GM12878 (cell line): ENCODE results near the gene PHLDB1. TPM values are rescaled to one million over a fixed set of nuclear protein-coding genes. Genes with fewer than 3 reads are reported as not detected.

Source experiments
- ATAC-seq: fragments of 200-7000 bp; cut with Tn5 transposase; 3 replicates; pipeline ENCODE4 v1.9.1; 2020; ENCODE audit warnings: mild to moderate bottlenecking, moderate library complexity
- BruUV-seq: library from RNA; stranded (reverse); fragments of 400-500 nt; replicated peaks from 2 replicates; lab custom pipeline; 2021; lab: Mats Ljungman, UMichigan
- CTCF ChIA-PET: fragments of 300-600 bp; sonication (Branson Sonifier 250); formaldehyde crosslinking; extraction: SDS; loops from one replicate; lab custom pipeline; 2021; ENCODE audit warnings: inconsistent platforms; lab: Yijun Ruan, JAX
- POLR2A ChIA-PET: fragments of 350-600 bp; formaldehyde crosslinking; extraction: SDS; loops from one replicate; lab custom pipeline; 2021; ENCODE audit warnings: inconsistent platforms; lab: Charles Lee
- RAD21 ChIA-PET: fragments of 300-600 bp; sonication (Branson Sonifier 250); formaldehyde crosslinking; loops from one replicate; lab custom pipeline; 2023; ENCODE audit warnings: antibody characterized with exemption; ENCODE audit not compliant: unreplicated experiment; lab: Charles Lee
- SMC1A ChIA-PET: fragments of 300-600 bp; sonication (Branson Sonifier 250); formaldehyde crosslinking; loops from one replicate; lab custom pipeline; 2023; ENCODE audit not compliant: unreplicated experiment, uncharacterized antibody; lab: Charles Lee
- DNase-seq: peaks from one replicate; pipeline ENCODE4 v3.0.0-alpha.2; 2011; ENCODE audit warnings: low read depth, low spot score
- FAIRE-seq: peaks from 3 replicates; lab custom pipeline; 2011; peaks lifted over from hg19 to GRCh38; lab: Jason Lieb, UNC
- H2AFZ ChIP-seq: 2 replicates; pipeline ENCODE4 v1.6.0; 2011; ENCODE audit warnings: low read depth, low read length, control low read depth; ENCODE audit not compliant: control insufficient read depth
- H3K27ac ChIP-seq: 2 replicates; pipeline ENCODE4 v1.5.1; 2011; ENCODE audit warnings: control low read depth; ENCODE audit not compliant: control insufficient read depth, insufficient read depth
- H3K27me3 ChIP-seq, 2 experiments: replicated peaks in 1 of 2; 2 replicates each; pipeline versions ENCODE4 v1.6.0 to v1.6.1; 2011; ENCODE audit warnings: low read length in 1 of 2; ENCODE audit not compliant: control insufficient read depth in 2 of 2, insufficient read depth in 2 of 2
- H3K36me3 ChIP-seq, 2 experiments: 2 replicates each; pipeline ENCODE4 v1.5.1; 2011; ENCODE audit warnings: low read length in 1 of 2; ENCODE audit not compliant: control insufficient read depth in 2 of 2, insufficient read depth in 2 of 2
- H3K4me1 ChIP-seq: 2 replicates; pipeline ENCODE4 v1.6.1; 2011; ENCODE audit warnings: mild to moderate bottlenecking, low read length, moderate library complexity, mixed read lengths; ENCODE audit not compliant: control insufficient read depth, insufficient read depth
- H3K4me2 ChIP-seq: 2 replicates; pipeline ENCODE4 v1.6.0; 2011; ENCODE audit warnings: control low read depth; ENCODE audit not compliant: control insufficient read depth, insufficient read depth
- H3K4me3 ChIP-seq: fragments of 200-600 bp; sonication (generic); 2 replicates; pipeline ENCODE4 v1.5.1; 2016
- H3K79me2 ChIP-seq: 2 replicates; pipeline ENCODE4 v1.6.0; 2011; ENCODE audit warnings: low read length; ENCODE audit not compliant: control insufficient read depth, insufficient read depth
- H3K9ac ChIP-seq: 2 replicates; pipeline ENCODE4 v1.8.0; 2011; ENCODE audit warnings: low read length, control low read depth, mixed read lengths; ENCODE audit not compliant: control insufficient read depth, insufficient read depth
- H3K9me3 ChIP-seq: replicated peaks from 3 replicates; pipeline ENCODE4 v1.5.1; 2011; ENCODE audit warnings: mild to moderate bottlenecking, low read length; ENCODE audit not compliant: control insufficient read depth, insufficient read depth
- H4K20me1 ChIP-seq: 2 replicates; pipeline ENCODE4 v1.6.0; 2011; ENCODE audit not compliant: control insufficient read depth, insufficient read depth
- BCL11A ChIP-seq: IDR thresholded peaks from 2 replicates; pipeline ENCODE4 v1.6.1; 2011; ENCODE audit warnings: low read depth, low read length
- ETV6 ChIP-seq, 2 experiments: fragments of 450-650 bp in 1 of 2; IDR thresholded peaks in 1 of 2; conservative IDR thresholded peaks in 1 of 2; 2 replicates each; pipeline ENCODE4 v1.6.1; 2014; ENCODE audit warnings: antibody characterized with exemption in 1 of 2, borderline replicate concordance in 1 of 2, low read depth in 1 of 2, mild to moderate bottlenecking in 1 of 2, moderate library complexity in 1 of 2
- GATAD2B ChIP-seq: fragments of 450-650 bp; conservative IDR thresholded peaks from 2 replicates; pipeline ENCODE4 v1.6.1; 2017; ENCODE audit warnings: low read depth, mild to moderate bottlenecking, moderate library complexity
- NFXL1 ChIP-seq: fragments of 450-650 bp; IDR thresholded peaks from 2 replicates; pipeline ENCODE4 v1.6.1; 2017; ENCODE audit warnings: antibody characterized with exemption, mild to moderate bottlenecking, borderline replicate concordance
- NFYB ChIP-seq: IDR thresholded peaks from 2 replicates; pipeline ENCODE4 v1.6.1; 2011; ENCODE audit warnings: low read depth, mild to moderate bottlenecking, low read length, improper control_type of control experiment, moderate library complexity; ENCODE audit not compliant: insufficient read depth
- RAD51 ChIP-seq: fragments of 450-650 bp; IDR thresholded peaks from 2 replicates; pipeline ENCODE4 v1.6.1; 2016; ENCODE audit warnings: moderate library complexity, mild to moderate bottlenecking, inconsistent platforms
- WGBS: methylation state at CpG from one replicate; pipeline ENCODE4 v1.1.6; 2016; ENCODE audit warnings: low lambda C conversion rate; ENCODE audit not compliant: insufficient replicate concordance, insufficient coverage; ENCODE audit errors: missing lambda C conversion rate; 5-methylcytosine and 5-hydroxymethylcytosine counted together
- in situ Hi-C: fragments of 300-500 bp; cut with MboI; formaldehyde crosslinking; loops from 9 replicates; pipeline ENCODE4 v1.14.3; 2018; ENCODE audit warnings: mixed read lengths
- intact Hi-C: fragments of 100-400 bp; cut with micrococcal nuclease; formaldehyde crosslinking; loops from one replicate; pipeline ENCODE4 v1.14.2; 2022; ENCODE audit not compliant: unreplicated experiment
- polyA plus RNA-seq, 11 experiments: library from polyadenylated mRNA; depleted of rRNA in 4 of 11; unstranded in 6 of 11; stranded (reverse) in 5 of 11; fragments of >200 nt; fragmentation: Nextera tagmentation in 4 of 11; fragmentation: Illumina TruSeq in 1 of 11; extraction: Ambion mirVana in 4 of 11; extraction: Trizol in 1 of 11; gene quantifications; 1 replicate in 1 of 11; 2 replicates in 10 of 11; pipeline versions ENCODE4 v1.2.1 to v1.2.3, GENCODE V29; 2011 to 2016; ENCODE audit warnings: inconsistent platforms in 2 of 11, missing spikeins in 2 of 11, low read depth in 1 of 11
- total RNA-seq, 4 experiments: library from RNA; depleted of rRNA in 3 of 4; stranded (reverse); fragments of >200 nt in 3 of 4; fragmentation: Illumina TruSeq in 1 of 4; extraction: Trizol in 1 of 4; gene quantifications; 2 replicates each; pipeline versions ENCODE4 v1.2.1 to v1.2.3, GENCODE V29; 2013 to 2021
- TF ChIP-seq, protein P1 (sequence below): fragments of 450-650 bp; IDR thresholded peaks from 2 replicates; pipeline ENCODE4 v1.6.1; 2017; ENCODE audit warnings: mild to moderate bottlenecking
- TF ChIP-seq, protein P2 (sequence below): fragments of 450-650 bp; IDR thresholded peaks from 2 replicates; pipeline ENCODE4 v1.6.1; 2017; ENCODE audit warnings: mild to moderate bottlenecking, low read depth, inconsistent platforms; ENCODE audit not compliant: poor library complexity, severe bottlenecking
- TF ChIP-seq, protein P3 (sequence below): IDR thresholded peaks from 2 replicates; pipeline ENCODE4 v1.6.1; 2012; ENCODE audit warnings: improper control_type of control experiment, low read depth, low read length; ENCODE audit not compliant: insufficient replicate concordance
- TF ChIP-seq, protein P4 (sequence below): fragments of 450-650 bp; IDR thresholded peaks from 2 replicates; pipeline ENCODE4 v1.6.1; 2016; ENCODE audit warnings: mild to moderate bottlenecking, moderate library complexity, borderline replicate concordance

The PHLDB1 gene
- total and polyA plus RNA-seq, 10 of the 15 experiments (the other 5 are each of a cell fraction or from before 2014, with no cell fraction given) = 0.03 to 0.26 (median 0.18) TPM; not detected in 4

DNA sequence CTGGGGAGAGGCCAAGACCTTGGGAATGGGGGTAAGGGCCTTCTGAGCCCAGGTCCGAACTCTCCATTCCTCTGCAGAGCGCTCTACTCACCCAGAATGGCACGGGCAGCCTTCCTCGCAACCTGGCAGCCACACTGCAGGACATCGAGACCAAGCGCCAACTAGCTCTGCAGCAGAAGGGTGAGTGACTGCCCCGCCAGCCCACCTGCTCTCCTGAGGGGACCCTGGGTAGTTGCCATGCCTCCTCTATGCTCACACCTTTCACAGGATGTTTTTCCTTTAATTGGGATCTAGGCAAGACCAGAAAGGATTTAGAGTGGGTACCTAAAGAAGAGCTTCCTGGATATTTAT lies 36.6 kb downstream of the PHLDB1 start:
- Histone ChIP-seq H3K27me3 (peaks cover 0 to 1% of the 10 kb centered on the region in 2 experiments; a peak in 3 of 4 replicates), H2AFZ (no peak overlapping the region), H3K4me3 (no peak overlapping the region), H3K9me3 (no peaks in the 10 kb centered on the region), H3K79me2 (no peaks in the 10 kb centered on the region), H3K4me1 (no peaks in the 10 kb centered on the region), H3K4me2 (no peak overlapping the region), H3K36me3 (no peaks in the 10 kb centered on the region), H3K27ac (no peak overlapping the region), H4K20me1 (no peaks in the 10 kb centered on the region), H3K9ac (no peak overlapping the region)
- ChIA-PET RAD21 (no interaction called here), CTCF (no interaction called here), POLR2A (no interaction called here), SMC1A (no interaction called here)
- FAIRE-seq = no peak
- intact Hi-C loops = no loop called here
- 58% methylated on average over 7 of the region's 7 CpGs for WGBS
- ATAC-seq = no peak
- BruUV-seq = no TSS peak
- in situ Hi-C loops = no loop called here
- no peak for DNase-seq
- TF ChIP-seq BCL11A (no peak), NFXL1 (no peak), GATAD2B (no peak), RAD51 (no peak), NFYB (no peak), ETV6 (conservative IDR thresholded peaks at IDR 0.05 in 1 of 2, IDR thresholded peaks at IDR 0.05 in 1 of 2; ENCODE audit: borderline replicate concordance in 1 of 2, low read depth in 1 of 2) (no peak)
- TF ChIP-seq, protein P1, sequence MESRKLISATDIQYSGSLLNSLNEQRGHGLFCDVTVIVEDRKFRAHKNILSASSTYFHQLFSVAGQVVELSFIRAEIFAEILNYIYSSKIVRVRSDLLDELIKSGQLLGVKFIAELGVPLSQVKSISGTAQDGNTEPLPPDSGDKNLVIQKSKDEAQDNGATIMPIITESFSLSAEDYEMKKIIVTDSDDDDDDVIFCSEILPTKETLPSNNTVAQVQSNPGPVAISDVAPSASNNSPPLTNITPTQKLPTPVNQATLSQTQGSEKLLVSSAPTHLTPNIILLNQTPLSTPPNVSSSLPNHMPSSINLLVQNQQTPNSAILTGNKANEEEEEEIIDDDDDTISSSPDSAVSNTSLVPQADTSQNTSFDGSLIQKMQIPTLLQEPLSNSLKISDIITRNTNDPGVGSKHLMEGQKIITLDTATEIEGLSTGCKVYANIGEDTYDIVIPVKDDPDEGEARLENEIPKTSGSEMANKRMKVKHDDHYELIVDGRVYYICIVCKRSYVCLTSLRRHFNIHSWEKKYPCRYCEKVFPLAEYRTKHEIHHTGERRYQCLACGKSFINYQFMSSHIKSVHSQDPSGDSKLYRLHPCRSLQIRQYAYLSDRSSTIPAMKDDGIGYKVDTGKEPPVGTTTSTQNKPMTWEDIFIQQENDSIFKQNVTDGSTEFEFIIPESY = no peak
- TF ChIP-seq, protein P2, sequence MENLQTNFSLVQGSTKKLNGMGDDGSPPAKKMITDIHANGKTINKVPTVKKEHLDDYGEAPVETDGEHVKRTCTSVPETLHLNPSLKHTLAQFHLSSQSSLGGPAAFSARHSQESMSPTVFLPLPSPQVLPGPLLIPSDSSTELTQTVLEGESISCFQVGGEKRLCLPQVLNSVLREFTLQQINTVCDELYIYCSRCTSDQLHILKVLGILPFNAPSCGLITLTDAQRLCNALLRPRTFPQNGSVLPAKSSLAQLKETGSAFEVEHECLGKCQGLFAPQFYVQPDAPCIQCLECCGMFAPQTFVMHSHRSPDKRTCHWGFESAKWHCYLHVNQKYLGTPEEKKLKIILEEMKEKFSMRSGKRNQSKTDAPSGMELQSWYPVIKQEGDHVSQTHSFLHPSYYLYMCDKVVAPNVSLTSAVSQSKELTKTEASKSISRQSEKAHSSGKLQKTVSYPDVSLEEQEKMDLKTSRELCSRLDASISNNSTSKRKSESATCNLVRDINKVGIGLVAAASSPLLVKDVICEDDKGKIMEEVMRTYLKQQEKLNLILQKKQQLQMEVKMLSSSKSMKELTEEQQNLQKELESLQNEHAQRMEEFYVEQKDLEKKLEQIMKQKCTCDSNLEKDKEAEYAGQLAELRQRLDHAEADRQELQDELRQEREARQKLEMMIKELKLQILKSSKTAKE = no peak
- TF ChIP-seq, protein P3, sequence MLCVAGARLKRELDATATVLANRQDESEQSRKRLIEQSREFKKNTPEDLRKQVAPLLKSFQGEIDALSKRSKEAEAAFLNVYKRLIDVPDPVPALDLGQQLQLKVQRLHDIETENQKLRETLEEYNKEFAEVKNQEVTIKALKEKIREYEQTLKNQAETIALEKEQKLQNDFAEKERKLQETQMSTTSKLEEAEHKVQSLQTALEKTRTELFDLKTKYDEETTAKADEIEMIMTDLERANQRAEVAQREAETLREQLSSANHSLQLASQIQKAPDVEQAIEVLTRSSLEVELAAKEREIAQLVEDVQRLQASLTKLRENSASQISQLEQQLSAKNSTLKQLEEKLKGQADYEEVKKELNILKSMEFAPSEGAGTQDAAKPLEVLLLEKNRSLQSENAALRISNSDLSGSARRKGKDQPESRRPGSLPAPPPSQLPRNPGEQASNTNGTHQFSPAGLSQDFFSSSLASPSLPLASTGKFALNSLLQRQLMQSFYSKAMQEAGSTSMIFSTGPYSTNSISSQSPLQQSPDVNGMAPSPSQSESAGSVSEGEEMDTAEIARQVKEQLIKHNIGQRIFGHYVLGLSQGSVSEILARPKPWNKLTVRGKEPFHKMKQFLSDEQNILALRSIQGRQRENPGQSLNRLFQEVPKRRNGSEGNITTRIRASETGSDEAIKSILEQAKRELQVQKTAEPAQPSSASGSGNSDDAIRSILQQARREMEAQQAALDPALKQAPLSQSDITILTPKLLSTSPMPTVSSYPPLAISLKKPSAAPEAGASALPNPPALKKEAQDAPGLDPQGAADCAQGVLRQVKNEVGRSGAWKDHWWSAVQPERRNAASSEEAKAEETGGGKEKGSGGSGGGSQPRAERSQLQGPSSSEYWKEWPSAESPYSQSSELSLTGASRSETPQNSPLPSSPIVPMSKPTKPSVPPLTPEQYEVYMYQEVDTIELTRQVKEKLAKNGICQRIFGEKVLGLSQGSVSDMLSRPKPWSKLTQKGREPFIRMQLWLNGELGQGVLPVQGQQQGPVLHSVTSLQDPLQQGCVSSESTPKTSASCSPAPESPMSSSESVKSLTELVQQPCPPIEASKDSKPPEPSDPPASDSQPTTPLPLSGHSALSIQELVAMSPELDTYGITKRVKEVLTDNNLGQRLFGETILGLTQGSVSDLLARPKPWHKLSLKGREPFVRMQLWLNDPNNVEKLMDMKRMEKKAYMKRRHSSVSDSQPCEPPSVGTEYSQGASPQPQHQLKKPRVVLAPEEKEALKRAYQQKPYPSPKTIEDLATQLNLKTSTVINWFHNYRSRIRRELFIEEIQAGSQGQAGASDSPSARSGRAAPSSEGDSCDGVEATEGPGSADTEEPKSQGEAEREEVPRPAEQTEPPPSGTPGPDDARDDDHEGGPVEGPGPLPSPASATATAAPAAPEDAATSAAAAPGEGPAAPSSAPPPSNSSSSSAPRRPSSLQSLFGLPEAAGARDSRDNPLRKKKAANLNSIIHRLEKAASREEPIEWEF = no peak
- TF ChIP-seq, protein P4, sequence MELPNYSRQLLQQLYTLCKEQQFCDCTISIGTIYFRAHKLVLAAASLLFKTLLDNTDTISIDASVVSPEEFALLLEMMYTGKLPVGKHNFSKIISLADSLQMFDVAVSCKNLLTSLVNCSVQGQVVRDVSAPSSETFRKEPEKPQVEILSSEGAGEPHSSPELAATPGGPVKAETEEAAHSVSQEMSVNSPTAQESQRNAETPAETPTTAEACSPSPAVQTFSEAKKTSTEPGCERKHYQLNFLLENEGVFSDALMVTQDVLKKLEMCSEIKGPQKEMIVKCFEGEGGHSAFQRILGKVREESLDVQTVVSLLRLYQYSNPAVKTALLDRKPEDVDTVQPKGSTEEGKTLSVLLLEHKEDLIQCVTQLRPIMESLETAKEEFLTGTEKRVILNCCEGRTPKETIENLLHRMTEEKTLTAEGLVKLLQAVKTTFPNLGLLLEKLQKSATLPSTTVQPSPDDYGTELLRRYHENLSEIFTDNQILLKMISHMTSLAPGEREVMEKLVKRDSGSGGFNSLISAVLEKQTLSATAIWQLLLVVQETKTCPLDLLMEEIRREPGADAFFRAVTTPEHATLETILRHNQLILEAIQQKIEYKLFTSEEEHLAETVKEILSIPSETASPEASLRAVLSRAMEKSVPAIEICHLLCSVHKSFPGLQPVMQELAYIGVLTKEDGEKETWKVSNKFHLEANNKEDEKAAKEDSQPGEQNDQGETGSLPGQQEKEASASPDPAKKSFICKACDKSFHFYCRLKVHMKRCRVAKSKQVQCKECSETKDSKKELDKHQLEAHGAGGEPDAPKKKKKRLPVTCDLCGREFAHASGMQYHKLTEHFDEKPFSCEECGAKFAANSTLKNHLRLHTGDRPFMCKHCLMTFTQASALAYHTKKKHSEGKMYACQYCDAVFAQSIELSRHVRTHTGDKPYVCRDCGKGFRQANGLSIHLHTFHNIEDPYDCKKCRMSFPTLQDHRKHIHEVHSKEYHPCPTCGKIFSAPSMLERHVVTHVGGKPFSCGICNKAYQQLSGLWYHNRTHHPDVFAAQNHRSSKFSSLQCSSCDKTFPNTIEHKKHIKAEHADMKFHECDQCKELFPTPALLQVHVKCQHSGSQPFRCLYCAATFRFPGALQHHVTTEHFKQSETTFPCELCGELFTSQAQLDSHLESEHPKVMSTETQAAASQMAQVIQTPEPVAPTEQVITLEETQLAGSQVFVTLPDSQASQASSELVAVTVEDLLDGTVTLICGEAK = no peak
